ENCODE measurements around the gene LRRC56.

The LRRC56 gene

GRCh38 chr11:575313-575995 is 38.1 kb downstream of the LRRC56 start:
- DNase-seq (ENCODE audit: low read depth in 2 of 2) = no peak

GRCh38 chr11:575996-576768 is 38.9 kb downstream of the LRRC56 start, which contains the start of gene PHRF1:
PHRF1 (plus strand) TSS chr11:576470; CDS start chr11:581513, 5,043 bp downstream.
- peak; percentile 87 to 96 for DNase-seq (ENCODE audit: low read depth in 2 of 2)

GRCh38 chr11:576811-577610 is 39.7 kb downstream of the LRRC56 start:
- no peak for DNase-seq (ENCODE audit: low read depth in 2 of 2)

- no peak for DNase-seq (ENCODE audit: low read depth in 2 of 2)
Observed at GRCh38 chr11:577611-577894, 40.2 kb downstream of the LRRC56 start.

- DNase-seq (ENCODE audit: low read depth in 2 of 2) = no peak
Observed at GRCh38 chr11:578276-579035, 41.1 kb downstream of the LRRC56 start.

GRCh38 chr11:579830-580601 is 42.7 kb downstream of the LRRC56 start:
- DNase-seq (ENCODE audit: low read depth in 2 of 2) = no peak

GRCh38 chr11:581342-581741 is 44.0 kb downstream of the LRRC56 start:
- DNase-seq (ENCODE audit: low read depth in 2 of 2) = no peak

GRCh38 chr11:581752-582151 is 44.4 kb downstream of the LRRC56 start:
- DNase-seq (ENCODE audit: low read depth in 2 of 2) = no peak

- no peak for DNase-seq (ENCODE audit: low read depth in 2 of 2)
Observed at GRCh38 chr11:584287-584686, 47.0 kb downstream of the LRRC56 start.

- DNase-seq (ENCODE audit: low read depth in 2 of 2) = no peak
Observed at GRCh38 chr11:586376-587316, 49.3 kb downstream of the LRRC56 start.

- no peak for DNase-seq (ENCODE audit: low read depth in 2 of 2)
Observed at GRCh38 chr11:587546-587945, 50.2 kb downstream of the LRRC56 start.

- peak; percentile 35 to 47 for DNase-seq (ENCODE audit: low read depth in 2 of 2)
Observed at GRCh38 chr11:587978-588380, 50.7 kb downstream of the LRRC56 start.

GRCh38 chr11:589798-590197 is 52.5 kb downstream of the LRRC56 start:
- no peak for DNase-seq (ENCODE audit: low read depth in 2 of 2)

GRCh38 chr11:590997-591396 is 53.7 kb downstream of the LRRC56 start:
- no peak for DNase-seq (ENCODE audit: low read depth in 2 of 2)

- DNase-seq (ENCODE audit: low read depth in 2 of 2) = no peak
Observed at GRCh38 chr11:592501-592900, 55.2 kb downstream of the LRRC56 start.

GRCh38 chr11:592918-593317 is 55.6 kb downstream of the LRRC56 start:
- no peak for DNase-seq (ENCODE audit: low read depth in 2 of 2)

- no peak for DNase-seq (ENCODE audit: low read depth in 2 of 2)
Observed at GRCh38 chr11:593347-593746, 56.0 kb downstream of the LRRC56 start.

- no peak for DNase-seq (ENCODE audit: low read depth in 2 of 2)
Observed at GRCh38 chr11:595400-595799, 58.1 kb downstream of the LRRC56 start.

GRCh38 chr11:596374-596773 is 59.0 kb downstream of the LRRC56 start:
- no peak for DNase-seq (ENCODE audit: low read depth in 2 of 2)

- DNase-seq (ENCODE audit: low read depth in 2 of 2) = no peak
Observed at GRCh38 chr11:597166-597725, 59.9 kb downstream of the LRRC56 start.

All from stimulated activated CD8-positive, alpha-beta memory T cell treated with anti-CD3 and anti-CD28 coated beads, Interleukin-2, amount 100 ng/mL, for 1 hour (primary cell).